ENCODE data around the gene FKBP14.
"Not testable (repeated sequence)": the region's sequence is repeated elsewhere in the genome, so short reads cannot be mapped to it uniquely, and the experiment has no call there.

The FKBP14 gene

DNA sequence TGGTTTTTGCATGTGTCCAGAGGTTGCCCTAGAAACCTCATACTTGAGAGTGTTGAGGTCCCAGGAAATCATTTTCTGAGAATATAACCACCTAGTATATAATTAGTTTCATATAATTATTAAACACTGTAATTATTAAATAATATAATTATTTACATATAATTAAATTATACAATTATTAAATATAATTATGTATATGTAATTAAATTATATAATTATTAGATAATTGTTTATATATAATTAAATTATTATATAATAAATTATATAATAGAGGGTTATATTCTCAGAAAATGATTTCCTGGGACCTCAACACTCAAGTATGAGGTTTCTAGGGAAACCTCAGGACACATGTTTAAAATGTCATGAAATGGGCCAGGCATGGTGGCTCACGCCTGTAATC lies 64.5 kb downstream of the FKBP14 start:
- no peaks in the 10 kb centered on the region for H3K27me3 ChIP-seq (ENCODE audit: insufficient read depth, poor library complexity, severe bottlenecking)
- H3K4me3 ChIP-seq (replicated peaks; ENCODE audit: insufficient read depth, low read length), result no peak overlapping the region
- no peak for TF ChIP-seq POLR2AphosphoS5 (IDR thresholded peaks at IDR 0.05; ENCODE audit: low read depth)
- no peak for DNase-seq (ENCODE audit: low read depth in 1 of 2, low spot score in 1 of 2)
- no peak overlapping the region for H3K27ac ChIP-seq (replicated peaks)

DNA sequence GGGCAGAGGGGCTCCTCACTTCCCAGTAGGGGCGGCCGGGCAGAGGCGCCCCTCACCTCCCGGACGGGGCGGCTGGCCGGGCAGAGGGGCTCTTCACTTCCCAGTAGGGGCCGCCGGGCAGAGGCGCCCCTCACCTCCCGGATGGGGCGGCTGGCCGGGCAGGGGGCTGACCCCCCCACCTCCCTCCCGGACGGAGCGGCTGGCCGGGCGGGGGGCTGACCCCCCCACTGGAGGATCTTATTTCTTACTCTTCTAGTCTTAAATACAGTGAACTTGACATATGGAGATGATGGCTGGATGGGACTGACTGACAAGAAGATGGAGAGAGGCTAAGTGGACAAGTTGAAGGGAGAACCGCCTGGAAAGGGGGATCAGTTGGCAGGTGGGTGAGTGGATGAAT lies 64.9 kb downstream of the FKBP14 start:
- DNase-seq (ENCODE audit: low read depth in 1 of 2, low spot score in 1 of 2); H3K4me3 ChIP-seq (replicated peaks; ENCODE audit: insufficient read depth, low read length); H3K27ac ChIP-seq (replicated peaks); H3K27me3 ChIP-seq (ENCODE audit: insufficient read depth, poor library complexity, severe bottlenecking): not testable (repeated sequence)
